Neuronal stem cell (in vitro differentiated cells): ENCODE results near the gene C2CD2L.

Source experiments
- DNase-seq: peaks from one replicate; pipeline ENCODE4 v3.0.0-alpha.2; 2013; ENCODE audit warnings: low spot score
- H2AFZ ChIP-seq: one replicate; pipeline ENCODE4 v1.6.1; 2013; ENCODE audit warnings: mild to moderate bottlenecking, low read length, inconsistent platforms
- H2AK5ac ChIP-seq: 2 replicates; pipeline ENCODE4 v1.6.1; 2013; ENCODE audit warnings: low read depth, mild to moderate bottlenecking, inconsistent platforms, low read length, moderate library complexity, mixed read lengths
- H2BK120ac ChIP-seq: 2 replicates; pipeline ENCODE4 v1.6.1; 2013; ENCODE audit warnings: low read depth, mild to moderate bottlenecking, inconsistent platforms, low read length, moderate library complexity, mixed read lengths
- H2BK12ac ChIP-seq: one replicate; pipeline ENCODE4 v1.6.1; 2013; ENCODE audit warnings: low read length, inconsistent platforms
- H2BK15ac ChIP-seq: 2 replicates; pipeline ENCODE4 v1.6.1; 2013; ENCODE audit warnings: mild to moderate bottlenecking, low read length, inconsistent platforms, mixed read lengths
- H2BK5ac ChIP-seq: one replicate; pipeline ENCODE4 v1.6.1; 2013; ENCODE audit warnings: inconsistent platforms, mild to moderate bottlenecking, low read length, moderate library complexity
- H3K14ac ChIP-seq: one replicate; pipeline ENCODE4 v1.6.1; 2013; ENCODE audit warnings: low read length, inconsistent platforms
- H3K18ac ChIP-seq: 2 replicates; pipeline ENCODE4 v1.6.1; 2013; ENCODE audit warnings: low read length, inconsistent platforms
- H3K23ac ChIP-seq: 2 replicates; pipeline ENCODE4 v1.6.1; 2013; ENCODE audit warnings: low read depth, mild to moderate bottlenecking, mixed read lengths, low read length, inconsistent platforms; ENCODE audit not compliant: poor library complexity
- H3K27ac ChIP-seq: replicated peaks from 3 replicates; pipeline ENCODE4 v1.5.1; 2013; ENCODE audit warnings: low read length, inconsistent platforms
- H3K27me3 ChIP-seq, 3 experiments: 2 replicates each; pipeline ENCODE4 v1.6.1; 2013; ENCODE audit warnings: low read length in 3 of 3, mild to moderate bottlenecking in 2 of 3, inconsistent platforms in 1 of 3, low read depth in 1 of 3, mixed read lengths in 1 of 3, moderate library complexity in 1 of 3; ENCODE audit not compliant: control insufficient read depth in 3 of 3, insufficient read depth in 3 of 3
- H3K36me3 ChIP-seq, 2 donors: replicated peaks in 1 of 2; 2 replicates each; pipeline ENCODE4 v1.6.1; 2013; ENCODE audit warnings: low read length in 2 of 2; ENCODE audit not compliant: control insufficient read depth in 2 of 2, insufficient read depth in 2 of 2
- H3K4ac ChIP-seq: 2 replicates; pipeline ENCODE4 v1.6.1; 2013; ENCODE audit warnings: inconsistent platforms, mild to moderate bottlenecking, low read length, moderate library complexity
- H3K4me1 ChIP-seq, 2 donors: 1 replicate in 1 of 2; 2 replicates in 1 of 2; pipeline ENCODE4 v1.6.1; 2013; ENCODE audit warnings: low read length in 2 of 2, low read depth in 1 of 2; ENCODE audit not compliant: control insufficient read depth in 2 of 2, insufficient read depth in 1 of 2
- H3K4me2 ChIP-seq: one replicate; pipeline ENCODE4 v1.6.1; 2013; ENCODE audit warnings: mild to moderate bottlenecking, low read length, inconsistent platforms; ENCODE audit not compliant: insufficient read depth, poor library complexity, severe bottlenecking
- H3K4me3 ChIP-seq, 2 donors: 2 replicates each; pipeline ENCODE4 v1.5.1; 2013; ENCODE audit warnings: low read length in 2 of 2, mild to moderate bottlenecking in 2 of 2, inconsistent platforms in 1 of 2, moderate library complexity in 1 of 2
- H3K79me1 ChIP-seq: one replicate; pipeline ENCODE4 v1.6.1; 2013; ENCODE audit warnings: low read depth, mild to moderate bottlenecking, inconsistent platforms, low read length, moderate library complexity
- H3K9ac ChIP-seq: one replicate; pipeline ENCODE4 v1.6.1; 2013; ENCODE audit warnings: mild to moderate bottlenecking, low read depth, low read length, inconsistent platforms; ENCODE audit not compliant: poor library complexity
- H3K9me3 ChIP-seq, 2 donors: replicated peaks in 1 of 2; 2 replicates each; pipeline versions ENCODE3 to v1.6.1; 2013; ENCODE audit warnings: low read length in 2 of 2, mild to moderate bottlenecking in 2 of 2, inconsistent platforms in 1 of 2, low read depth in 1 of 2, mixed read lengths in 1 of 2, moderate library complexity in 1 of 2; ENCODE audit not compliant: control insufficient read depth in 2 of 2, insufficient read depth in 1 of 2
- H4K8ac ChIP-seq: one replicate; pipeline ENCODE4 v1.6.1; 2013; ENCODE audit warnings: low read depth, mild to moderate bottlenecking, inconsistent platforms, low read length, moderate library complexity
- H4K91ac ChIP-seq: one replicate; pipeline ENCODE4 v1.6.1; 2013; ENCODE audit warnings: low read length, low read depth, mild to moderate bottlenecking, inconsistent platforms; ENCODE audit not compliant: poor library complexity
- WGBS, 2 donors: extraction: QIAGEN DNeasy Blood & Tissue Kit; methylation state at CpG; one replicate each; pipeline ENCODE4 v1.1.7; 2013; ENCODE audit warnings: missing lambda C conversion rate in 2 of 2, mixed read lengths in 1 of 2; ENCODE audit not compliant: insufficient read length in 2 of 2, insufficient replicate concordance in 1 of 2; ENCODE audit errors: extremely low coverage in 2 of 2; 5-methylcytosine and 5-hydroxymethylcytosine counted together

C2CD2L gene

GRCh38 chr11:119081682-119082260, 25.4 kb upstream of the C2CD2L start:
- Histone ChIP-seq H4K8ac (no peak overlapping the region), H3K4me1 (peaks cover 6% of the 10 kb centered on the region in 2 donors), H2BK120ac (no peak overlapping the region), H2BK5ac (no peak overlapping the region), H2AK5ac (no peak overlapping the region), H3K23ac (no peak overlapping the region), H2AFZ (no peak overlapping the region), H2BK15ac (no peak overlapping the region), H3K9ac (no peak overlapping the region), H3K27me3 (no peaks in the 10 kb centered on the region), H3K4me2 (no peak overlapping the region), H3K9me3 (no peaks in the 10 kb centered on the region), H3K36me3 (peaks cover 31 to 56% of the 10 kb centered on the region in 2 donors), H4K91ac (no peak overlapping the region), H3K79me1 (peaks cover 7% of the 10 kb centered on the region), H3K4me3 (no peak overlapping the region), H3K14ac (no peak overlapping the region), H3K18ac (no peak overlapping the region), H2BK12ac (no peak overlapping the region), H3K4ac (no peak overlapping the region), H3K27ac (no peak overlapping the region)
- no peak for DNase-seq
- no CpG with 5 or more reads among the region's 7 CpGs for WGBS, 2 donors

GRCh38 chr11:119084663-119085436, 22.3 kb upstream of the C2CD2L start, which contains the start of gene HMBS:
TSS of gene HMBS (plus strand) at chr11:119084881. CDS start at chr11:119085034, 153 bp downstream.
- Histone ChIP-seq H2BK120ac (no peak within 1 kb of the TSS), H3K9me3 (no peaks in the 10 kb centered on the region), H3K18ac (peak within 1 kb of the TSS; percentile 100), H3K9ac (peak within 1 kb of the TSS; percentile 91), H2AK5ac (no peak within 1 kb of the TSS), H3K36me3 (peaks cover 17 to 44% of the 10 kb centered on the region in 2 donors), H2BK12ac (no peak within 1 kb of the TSS), H2AFZ (peak within 1 kb of the TSS; percentile 94), H3K4ac (no peak within 1 kb of the TSS), H3K27me3 (no peaks in the 10 kb centered on the region), H3K4me3 (peak within 1 kb of the TSS; percentile 74 to 91), H3K14ac (peak within 1 kb of the TSS; percentile 31), H3K27ac (peak within 1 kb of the TSS; percentile 83), H4K8ac (peak within 1 kb of the TSS; percentile 10), H3K4me1 (peaks cover 6% of the 10 kb centered on the region in 2 donors), H3K79me1 (peaks cover 7% of the 10 kb centered on the region), H3K23ac (peak within 1 kb of the TSS; percentile 23), H2BK15ac (no peak within 1 kb of the TSS), H2BK5ac (peak within 1 kb of the TSS; percentile 97), H4K91ac (no peak within 1 kb of the TSS), H3K4me2 (peak within 1 kb of the TSS; percentile 90)
- no CpG with 5 or more reads among the region's 45 CpGs for WGBS, 2 donors
- DNase-seq: peak; percentile 92

- H3K27ac ChIP-seq: peak overlapping the region; percentile 61
- H3K27me3 ChIP-seq: no peaks in the 10 kb centered on the region
- no peak overlapping the region for H2BK120ac ChIP-seq
- peaks cover 17 to 39% of the 10 kb centered on the region in 2 donors for H3K36me3 ChIP-seq
- H3K9me3 ChIP-seq: no peaks in the 10 kb centered on the region
- peak overlapping the region; percentile 74 to 88 for H3K4me3 ChIP-seq
- peak overlapping the region; percentile 90 for H3K4me2 ChIP-seq
- no peak overlapping the region for H2BK12ac ChIP-seq
- peak overlapping the region; percentile 89 for H3K9ac ChIP-seq
- peaks cover 6% of the 10 kb centered on the region in 2 donors for H3K4me1 ChIP-seq
- DNase-seq: no peak
- no peak overlapping the region for H2BK15ac ChIP-seq
- H3K79me1 ChIP-seq: peaks cover 7% of the 10 kb centered on the region
- peak overlapping the region; percentile 97 for H2BK5ac ChIP-seq
- H3K18ac ChIP-seq: peak overlapping the region; percentile 74
- peak overlapping the region; percentile 31 for H3K14ac ChIP-seq
- no peak overlapping the region for H2AK5ac ChIP-seq
- no peak overlapping the region for H4K91ac ChIP-seq
- no CpG with 5 or more reads among the region's 13 CpGs for WGBS, 2 donors
- H3K23ac ChIP-seq: peak overlapping the region; percentile 23
- peak overlapping the region; percentile 94 for H2AFZ ChIP-seq
- no peak overlapping the region for H4K8ac ChIP-seq
- no peak overlapping the region for H3K4ac ChIP-seq
These were observed 21.7 kb upstream of the C2CD2L start for GRCh38 chr11:119085437-119085847.

GRCh38 chr11:119087123-119087522, 20.0 kb upstream of the C2CD2L start:
- H2BK120ac ChIP-seq: no peak overlapping the region
- H3K14ac ChIP-seq: no peak overlapping the region
- no peak overlapping the region for H3K18ac ChIP-seq
- no peak overlapping the region for H2BK12ac ChIP-seq
- no peak overlapping the region for H4K91ac ChIP-seq
- no peak overlapping the region for H3K23ac ChIP-seq
- peaks cover 9% of the 10 kb centered on the region for H3K79me1 ChIP-seq
- no peak overlapping the region for H3K4ac ChIP-seq
- H2BK5ac ChIP-seq: no peak overlapping the region
- H3K9ac ChIP-seq: no peak overlapping the region
- H2BK15ac ChIP-seq: no peak overlapping the region
- no CpG with 5 or more reads among the region's 6 CpGs for WGBS, 2 donors
- no peak overlapping the region for H2AFZ ChIP-seq
- H3K4me1 ChIP-seq: peaks cover 8 to 9% of the 10 kb centered on the region in 2 donors
- H4K8ac ChIP-seq: no peak overlapping the region
- H3K36me3 ChIP-seq: peaks cover 10 to 37% of the 10 kb centered on the region in 2 donors
- no peaks in the 10 kb centered on the region for H3K27me3 ChIP-seq
- no peak for DNase-seq
- no peak overlapping the region for H2AK5ac ChIP-seq
- H3K4me2 ChIP-seq: no peak overlapping the region
- no peak overlapping the region for H3K27ac ChIP-seq
- no peaks in the 10 kb centered on the region for H3K9me3 ChIP-seq
- H3K4me3 ChIP-seq: no peak overlapping the region
